ENCODE data around the gene GTF2F2. TPM values are rescaled to one million over a fixed set of nuclear protein-coding genes. Genes with fewer than 3 reads are reported as not detected.

The GTF2F2 gene
- total RNA-seq, 1 donor from 2014 or later, result 19.9 TPM

- intact Hi-C loops (cut with micrococcal nuclease), result no loop called here
Observed at GRCh38 chr13:45332036-45332830, 211.9 kb downstream of the GTF2F2 start.

DNA sequence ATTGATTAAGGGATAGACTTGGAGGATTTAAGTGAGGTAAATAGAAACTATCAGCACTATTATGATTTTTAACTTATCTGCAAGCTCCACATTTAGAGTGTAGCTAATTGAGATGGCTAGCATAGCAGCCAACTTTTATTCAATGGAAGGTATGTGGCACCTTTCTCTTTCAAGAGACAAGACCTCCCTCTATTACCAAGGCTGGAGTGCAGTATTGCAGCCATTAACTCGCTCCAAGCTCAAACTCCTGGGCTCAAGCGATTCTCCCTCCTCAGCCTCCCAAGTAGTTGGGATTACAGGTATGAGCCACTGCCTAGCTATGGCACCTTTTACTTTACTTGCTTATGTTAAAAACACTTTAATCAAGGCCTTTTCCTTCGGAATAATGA is 212.5 kb downstream of the GTF2F2 start:
- intact Hi-C loops (cut with micrococcal nuclease), result no loop called here

- intact Hi-C loops (cut with micrococcal nuclease), result no loop called here
Observed at GRCh38 chr13:45333251-45333976, 213.1 kb downstream of the GTF2F2 start.

Other genes with a start within 250 kb of the GTF2F2 start
- gene NUFIP1, start 131.0 kb upstream of the GTF2F2 start, total RNA-seq, result 6.1 and 6.3 TPM in 2 replicates
- gene GPALPP1, start 131.0 kb upstream of the GTF2F2 start, total RNA-seq, result 24.9 and 26.7 TPM in 2 replicates
- not detected in 2 replicates for gene KCTD4, start 80.5 kb downstream of the GTF2F2 start, total RNA-seq
- gene TPT1, start 220.7 kb downstream of the GTF2F2 start, total RNA-seq, result 3,931 and 3,933 TPM in 2 replicates